Measurements from ENCODE around the gene SLC35F6.
"Not testable (repeated sequence)": the region's sequence is repeated elsewhere in the genome, so short reads cannot be mapped to it uniquely, and the experiment has no call there.

The SLC35F6 gene

DNA sequence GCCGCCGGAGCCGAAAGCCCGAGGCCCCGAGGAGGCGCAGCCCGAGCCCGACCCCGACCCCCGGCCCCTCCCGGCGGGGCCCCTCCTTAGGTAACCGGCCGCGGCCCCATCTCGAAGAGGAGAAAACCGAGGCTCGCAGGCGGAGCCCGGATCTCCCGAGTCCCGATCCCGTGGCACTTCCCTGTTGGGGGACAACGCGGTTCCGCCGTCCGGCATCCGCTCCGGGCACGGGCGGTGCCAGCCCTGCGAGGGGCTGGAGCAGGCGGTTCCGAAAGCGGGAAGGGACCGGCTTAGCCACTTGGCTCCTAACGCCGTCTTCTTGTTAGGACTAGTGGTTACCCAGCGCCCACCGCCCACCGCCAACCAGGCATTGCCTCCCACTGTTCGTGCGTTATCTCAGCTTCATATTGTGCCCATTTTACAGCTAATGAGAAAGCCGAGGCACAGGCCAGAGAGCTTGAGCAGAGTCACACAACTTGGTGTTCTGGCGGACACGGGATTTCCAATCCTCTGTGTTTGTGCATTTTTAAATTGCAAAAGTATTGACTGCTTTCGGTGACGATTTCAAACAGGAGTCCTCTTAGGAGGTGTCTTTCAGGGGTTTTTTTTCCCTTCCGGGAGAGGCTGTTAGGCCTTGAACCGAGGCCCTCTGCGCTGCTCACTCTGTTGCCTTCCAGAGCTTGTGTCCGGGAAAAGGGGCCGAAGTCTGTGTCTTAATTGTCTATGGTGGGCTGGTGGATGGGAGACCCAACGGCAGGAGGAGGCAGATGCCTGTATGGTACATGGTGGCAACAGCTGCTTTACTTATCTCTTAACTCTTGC lies 22.3 kb downstream of the SLC35F6 start:
- peak; percentile 69 for DNase-seq

DNA sequence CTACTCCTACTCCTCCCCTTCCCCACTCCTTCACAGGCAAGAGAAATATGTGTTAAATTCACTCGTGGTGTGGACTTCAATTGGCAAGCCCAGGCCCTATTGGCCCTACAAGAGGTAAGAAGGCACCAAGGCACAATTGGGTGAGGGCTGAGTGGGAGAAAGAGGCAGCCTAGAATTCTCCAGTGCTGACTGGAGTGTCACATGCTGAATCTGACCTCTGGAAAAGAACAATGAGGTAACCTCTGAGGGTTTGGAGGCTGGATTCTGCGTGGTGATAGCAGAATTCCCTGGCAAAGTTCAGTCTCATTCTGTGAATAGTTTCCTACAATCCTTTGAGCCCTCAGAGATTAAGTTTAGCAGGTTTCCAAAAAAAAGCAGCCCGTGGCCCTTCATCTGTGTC lies 28.6 kb downstream of the SLC35F6 start:
- DNase-seq = no peak

DNA sequence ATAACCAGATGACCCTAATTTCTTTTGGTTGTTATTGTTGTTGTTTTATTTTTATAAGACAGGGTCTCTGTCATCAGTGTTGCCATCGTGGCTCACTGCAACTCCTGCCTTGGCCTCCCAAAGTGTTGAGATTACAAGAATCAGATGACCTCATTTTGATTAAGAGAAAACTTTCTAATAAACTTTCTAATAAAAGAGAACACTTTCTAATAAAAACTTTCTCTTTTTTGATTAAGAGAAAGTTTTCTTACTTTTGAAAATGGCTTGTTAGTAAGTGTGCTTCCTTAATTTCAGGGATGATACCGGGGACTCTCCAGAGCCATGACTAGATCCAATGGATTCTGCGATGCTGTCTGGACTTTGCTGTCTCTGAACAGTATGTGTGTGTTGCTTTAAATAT lies 29.4 kb downstream of the SLC35F6 start:
- no peak for DNase-seq

DNA sequence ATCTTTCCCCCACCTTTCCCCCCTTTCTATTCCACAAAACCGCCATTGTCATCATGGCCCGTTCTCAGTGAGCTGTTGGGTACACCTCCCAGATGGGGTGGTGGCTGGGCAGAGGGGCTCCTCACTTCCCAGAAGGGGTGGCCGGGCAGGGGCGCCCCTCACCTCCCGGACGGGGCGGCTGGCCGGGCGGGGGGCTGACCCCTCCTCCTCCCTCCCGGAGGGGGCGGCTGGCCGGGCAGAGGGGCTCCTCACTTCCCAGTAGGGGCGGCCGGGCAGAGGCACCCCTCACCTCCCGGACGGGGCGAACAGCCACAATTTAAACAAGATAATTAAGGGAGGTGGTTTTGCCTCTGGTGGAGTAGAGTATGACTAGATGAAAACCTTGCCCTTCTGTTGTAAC lies 31.1 kb downstream of the SLC35F6 start:
- DNase-seq = not testable (repeated sequence)

- DNase-seq = peak; percentile 23
Measured at GRCh38 chr2:26801328-26801727, 37.2 kb downstream of the SLC35F6 start.

GRCh38 chr2:26801796-26802195 lies 37.7 kb downstream of the SLC35F6 start:
- no peak for DNase-seq

DNA sequence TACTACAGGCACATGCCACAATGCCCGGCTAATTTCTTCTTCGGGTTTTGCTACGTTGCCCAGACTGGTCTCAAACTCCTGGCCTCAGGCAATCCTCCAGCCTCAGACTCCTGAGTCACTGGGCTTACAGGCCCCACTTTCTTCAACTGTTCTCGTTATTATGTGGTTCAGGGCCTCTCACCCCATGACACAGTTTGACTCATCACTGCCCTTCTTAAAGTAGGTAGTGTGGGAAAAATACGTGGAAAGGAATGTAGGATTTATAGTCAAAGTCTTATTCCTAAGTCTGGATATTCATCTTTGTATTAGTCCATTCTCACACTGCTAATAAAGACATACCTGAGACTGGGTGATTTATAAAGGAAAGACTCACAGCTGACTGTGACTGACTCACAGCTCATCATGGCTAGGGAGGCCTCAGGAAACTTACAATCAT lies 41.2 kb downstream of the SLC35F6 start:
- no peak for DNase-seq

DNA sequence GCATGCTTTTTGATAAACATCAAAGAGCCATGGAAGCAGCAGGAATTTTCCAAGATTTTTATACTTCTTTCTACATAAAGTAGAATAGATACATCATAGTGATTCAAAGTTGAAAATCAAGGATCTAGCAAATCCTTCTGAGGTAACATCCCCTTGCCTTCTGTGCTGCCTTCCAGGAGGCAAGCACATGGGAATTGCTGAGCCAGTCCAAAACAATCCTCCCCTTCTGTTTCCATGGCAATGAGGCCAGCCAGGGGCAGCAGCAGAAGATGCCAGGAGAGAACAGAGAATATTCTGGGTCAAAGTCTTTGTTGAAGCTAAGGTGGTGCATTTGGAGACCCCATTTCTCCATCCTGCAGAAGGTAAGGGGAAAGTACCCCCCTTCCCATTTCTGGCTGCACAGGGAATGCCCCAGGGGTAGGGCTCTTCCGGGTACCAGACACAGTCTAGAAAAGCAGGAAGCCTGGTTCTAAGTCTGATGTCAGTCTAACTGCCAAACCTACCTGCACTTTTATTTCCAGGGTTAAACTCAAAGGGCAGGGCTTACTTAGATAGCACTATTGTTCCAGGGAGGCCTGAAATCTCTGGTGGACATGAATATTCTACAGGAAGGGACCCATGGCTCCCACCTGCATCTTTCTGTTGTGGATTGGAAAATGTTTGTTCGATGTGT lies 43.8 kb downstream of the SLC35F6 start:
- DNase-seq = peak; percentile 49

- DNase-seq = no peak
Measured at GRCh38 chr2:26809211-26809610, 45.1 kb downstream of the SLC35F6 start.

- DNase-seq = no peak
Measured at GRCh38 chr2:26809876-26810577, 45.9 kb downstream of the SLC35F6 start.

DNA sequence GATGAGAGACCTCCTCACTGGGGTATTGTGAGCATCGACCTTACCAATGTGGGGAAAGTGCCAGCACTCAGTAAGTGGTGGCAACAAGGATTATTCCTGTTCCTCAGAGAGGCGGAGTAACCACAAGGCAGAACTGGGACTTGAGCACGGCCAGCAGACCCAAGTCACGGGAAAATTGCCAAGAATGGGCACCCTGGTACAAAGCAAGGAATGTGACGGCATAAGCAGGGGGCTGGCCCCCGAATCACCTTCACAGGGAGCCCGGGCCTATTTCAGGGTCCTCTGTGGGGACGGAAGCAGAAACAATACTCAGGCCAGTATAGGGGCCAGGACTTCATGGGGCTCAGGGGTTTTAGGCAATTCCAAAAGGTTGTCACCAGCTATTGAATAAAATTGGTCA lies 47.2 kb downstream of the SLC35F6 start:
- no peak for DNase-seq

GRCh38 chr2:26811791-26812694 lies 48.0 kb downstream of the SLC35F6 start:
- no peak for DNase-seq

DNA sequence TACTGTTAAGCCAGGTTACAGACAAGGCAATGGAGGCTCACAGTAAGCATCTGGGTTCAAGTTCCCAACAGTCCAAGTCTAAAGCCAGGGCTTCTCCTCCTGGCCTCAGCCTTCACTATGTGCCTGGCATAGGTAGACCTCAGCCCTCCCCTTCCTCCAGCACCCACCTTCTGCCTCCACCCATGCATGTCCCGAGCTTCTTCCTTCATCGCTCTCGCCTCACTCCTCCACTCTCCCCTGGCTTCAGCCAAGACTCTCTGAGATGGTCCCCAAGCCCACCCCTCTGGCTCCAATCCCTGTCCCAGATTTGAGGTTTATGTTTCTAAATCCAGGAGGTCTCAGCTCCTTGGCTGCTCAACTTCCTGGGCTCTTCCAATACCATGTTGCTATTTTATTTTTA lies 48.6 kb downstream of the SLC35F6 start:
- no peak for DNase-seq

GRCh38 chr2:26814072-26814765 lies 50.1 kb downstream of the SLC35F6 start:
- DNase-seq = not testable (repeated sequence)

GRCh38 chr2:26816893-26817292 lies 52.8 kb downstream of the SLC35F6 start:
- peak; percentile 96 for DNase-seq

DNA sequence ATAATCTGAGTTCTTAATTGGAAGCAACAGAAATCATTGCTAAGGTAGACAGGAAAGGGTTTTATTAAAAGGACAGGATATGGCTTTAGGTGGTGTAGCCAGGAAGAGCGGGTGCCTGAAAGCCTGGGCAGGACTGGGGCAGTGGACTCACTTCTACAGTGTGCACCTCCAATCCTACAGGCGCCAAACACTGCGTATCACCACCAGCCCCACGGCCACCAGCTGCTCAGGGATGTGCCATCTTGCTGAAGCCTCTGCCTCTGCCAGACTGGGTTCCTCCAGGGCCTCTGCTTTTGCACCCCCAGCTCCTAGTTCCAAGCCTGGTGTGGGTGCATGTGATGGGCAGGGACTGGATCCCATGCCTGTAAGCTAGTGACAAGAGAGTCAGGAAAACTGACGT lies 54.2 kb downstream of the SLC35F6 start:
- no peak for DNase-seq

- DNase-seq = peak; percentile 39
Measured at GRCh38 chr2:26818972-26819371, 54.9 kb downstream of the SLC35F6 start.

- DNase-seq = no peak
Measured at GRCh38 chr2:26820932-26821331, 56.8 kb downstream of the SLC35F6 start.

DNA sequence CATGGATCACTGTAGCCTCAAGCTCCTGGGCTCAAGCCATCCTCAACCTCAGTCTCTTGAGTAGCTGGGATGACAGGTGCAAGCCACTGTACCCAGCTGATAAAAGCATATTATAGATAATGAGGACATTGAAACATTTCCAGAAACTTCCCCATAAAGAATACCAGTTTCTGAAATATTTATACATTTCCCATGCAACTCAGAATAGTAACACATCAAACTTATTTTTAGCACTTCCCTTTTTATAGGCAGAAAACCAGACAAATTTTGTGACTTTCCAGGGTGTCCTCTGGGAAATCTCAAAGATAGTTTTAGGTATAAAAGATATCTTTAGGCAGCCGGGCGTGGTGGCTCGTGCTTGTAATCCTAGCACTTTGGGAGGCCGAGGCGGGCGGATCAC lies 58.8 kb downstream of the SLC35F6 start:
- no peak for DNase-seq
